IMR-90 (cell line): ENCODE measurements around the gene PCSK6.

Experiments used
- CHD1 ChIP-seq: IDR thresholded peaks from 2 replicates; pipeline ENCODE4 v1.6.1; 2012; ENCODE audit warnings: low read depth, low read length, improper control_type of control experiment
- MAFK ChIP-seq: IDR thresholded peaks from 2 replicates; pipeline ENCODE4 v1.6.1; 2012; ENCODE audit warnings: low read depth, low read length, improper control_type of control experiment
- MXI1 ChIP-seq: IDR thresholded peaks from 2 replicates; pipeline ENCODE4 v1.6.1; 2012; ENCODE audit warnings: low read depth, mild to moderate bottlenecking, low read length, moderate library complexity, borderline replicate concordance
- POLR2A ChIP-seq: IDR thresholded peaks from 2 replicates; pipeline ENCODE4 v1.6.1; 2012; ENCODE audit warnings: mild to moderate bottlenecking, low read depth, low read length
- SMC3 ChIP-seq: fragments of 150-350 bp; IDR thresholded peaks from 2 replicates; pipeline ENCODE4 v1.6.1; 2016; ENCODE audit warnings: low read depth, mild to moderate bottlenecking, antibody characterized with exemption, low read length, moderate library complexity
- TF ChIP-seq, protein P1 (sequence below): conservative IDR thresholded peaks from 2 replicates; pipeline ENCODE4 v1.5.1; 2012; ENCODE audit warnings: mild to moderate bottlenecking, low read depth, low read length, improper control_type of control experiment

DNA sequence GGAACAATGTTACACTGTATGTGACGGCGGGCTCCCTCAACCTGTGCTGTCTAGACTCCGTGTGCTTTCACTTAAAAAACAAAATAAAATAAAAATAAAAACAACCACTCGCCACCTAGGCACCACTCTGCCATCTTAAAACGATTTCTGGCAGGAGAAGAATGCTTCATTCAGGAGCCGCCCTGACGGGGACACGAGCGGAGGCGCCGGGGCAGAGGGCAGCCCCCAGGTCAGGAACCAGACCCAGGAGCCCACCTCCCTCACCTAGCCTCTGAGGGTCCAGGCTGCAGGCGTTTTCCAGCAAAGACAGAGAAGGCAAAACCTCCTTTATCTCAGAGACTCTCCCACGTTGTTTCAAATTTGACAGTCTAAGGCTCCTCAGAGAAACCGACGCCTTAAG is 109.4 kb downstream of the PCSK6 start:
- no peak for TF ChIP-seq CHD1
- TF ChIP-seq, protein P1, sequence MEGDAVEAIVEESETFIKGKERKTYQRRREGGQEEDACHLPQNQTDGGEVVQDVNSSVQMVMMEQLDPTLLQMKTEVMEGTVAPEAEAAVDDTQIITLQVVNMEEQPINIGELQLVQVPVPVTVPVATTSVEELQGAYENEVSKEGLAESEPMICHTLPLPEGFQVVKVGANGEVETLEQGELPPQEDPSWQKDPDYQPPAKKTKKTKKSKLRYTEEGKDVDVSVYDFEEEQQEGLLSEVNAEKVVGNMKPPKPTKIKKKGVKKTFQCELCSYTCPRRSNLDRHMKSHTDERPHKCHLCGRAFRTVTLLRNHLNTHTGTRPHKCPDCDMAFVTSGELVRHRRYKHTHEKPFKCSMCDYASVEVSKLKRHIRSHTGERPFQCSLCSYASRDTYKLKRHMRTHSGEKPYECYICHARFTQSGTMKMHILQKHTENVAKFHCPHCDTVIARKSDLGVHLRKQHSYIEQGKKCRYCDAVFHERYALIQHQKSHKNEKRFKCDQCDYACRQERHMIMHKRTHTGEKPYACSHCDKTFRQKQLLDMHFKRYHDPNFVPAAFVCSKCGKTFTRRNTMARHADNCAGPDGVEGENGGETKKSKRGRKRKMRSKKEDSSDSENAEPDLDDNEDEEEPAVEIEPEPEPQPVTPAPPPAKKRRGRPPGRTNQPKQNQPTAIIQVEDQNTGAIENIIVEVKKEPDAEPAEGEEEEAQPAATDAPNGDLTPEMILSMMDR = no peak
- no peak for TF ChIP-seq MAFK
- TF ChIP-seq POLR2A = no peak
- TF ChIP-seq MXI1 = no peak
- no peak for TF ChIP-seq SMC3
